PC-9 (cell line): ENCODE data around the gene RGSL1.

Experiments used
- CTCF ChIP-seq: fragments of 200-600 bp; sonication (generic); conservative IDR thresholded peaks from 2 replicates; pipeline ENCODE4 v1.6.1; 2017; ENCODE audit warnings: mixed run types, antibody characterized with exemption, mild to moderate bottlenecking, moderate library complexity
- EZH2 ChIP-seq: fragments of 200-600 bp; sonication (generic); IDR thresholded peaks from 2 replicates; pipeline ENCODE4 v1.8.0; 2017; ENCODE audit warnings: antibody characterized with exemption, low read depth

- no peak for TF ChIP-seq CTCF
- TF ChIP-seq EZH2 = no peak
These were observed 39.2 kb upstream of the RGSL1 start for GRCh38 chr1:182410620-182411273.
